ENCODE data around the gene C14orf93.

The C14orf93 gene

GRCh38 chr14:23025151-23025814, 15.3 kb upstream of the C14orf93 start:
- DNase-seq (ENCODE audit: low read depth in 2 of 2) = no peak
- H3K4me3 ChIP-seq (replicated peaks in 1 of 2; ENCODE audit: low read depth in 2 of 2, low read length in 2 of 2) = no peak overlapping the region
- TF ChIP-seq, protein P1, sequence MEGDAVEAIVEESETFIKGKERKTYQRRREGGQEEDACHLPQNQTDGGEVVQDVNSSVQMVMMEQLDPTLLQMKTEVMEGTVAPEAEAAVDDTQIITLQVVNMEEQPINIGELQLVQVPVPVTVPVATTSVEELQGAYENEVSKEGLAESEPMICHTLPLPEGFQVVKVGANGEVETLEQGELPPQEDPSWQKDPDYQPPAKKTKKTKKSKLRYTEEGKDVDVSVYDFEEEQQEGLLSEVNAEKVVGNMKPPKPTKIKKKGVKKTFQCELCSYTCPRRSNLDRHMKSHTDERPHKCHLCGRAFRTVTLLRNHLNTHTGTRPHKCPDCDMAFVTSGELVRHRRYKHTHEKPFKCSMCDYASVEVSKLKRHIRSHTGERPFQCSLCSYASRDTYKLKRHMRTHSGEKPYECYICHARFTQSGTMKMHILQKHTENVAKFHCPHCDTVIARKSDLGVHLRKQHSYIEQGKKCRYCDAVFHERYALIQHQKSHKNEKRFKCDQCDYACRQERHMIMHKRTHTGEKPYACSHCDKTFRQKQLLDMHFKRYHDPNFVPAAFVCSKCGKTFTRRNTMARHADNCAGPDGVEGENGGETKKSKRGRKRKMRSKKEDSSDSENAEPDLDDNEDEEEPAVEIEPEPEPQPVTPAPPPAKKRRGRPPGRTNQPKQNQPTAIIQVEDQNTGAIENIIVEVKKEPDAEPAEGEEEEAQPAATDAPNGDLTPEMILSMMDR (IDR thresholded peaks at IDR 0.05; ENCODE audit: low read depth, low read length) = no peak

GRCh38 chr14:23024612-23025075, 14.7 kb upstream of the C14orf93 start:
- TF ChIP-seq, protein P1 (IDR thresholded peaks at IDR 0.05; ENCODE audit: low read depth, low read length) = no peak
- H3K4me3 ChIP-seq (replicated peaks in 1 of 2; ENCODE audit: low read depth in 2 of 2, low read length in 2 of 2) = no peak overlapping the region
- no peak for DNase-seq (ENCODE audit: low read depth in 2 of 2)

GRCh38 chr14:23023795-23024152, 13.8 kb upstream of the C14orf93 start:
- no peak overlapping the region for H3K4me3 ChIP-seq (replicated peaks in 1 of 2; ENCODE audit: low read depth in 2 of 2, low read length in 2 of 2)
- TF ChIP-seq, protein P1 (IDR thresholded peaks at IDR 0.05; ENCODE audit: low read depth, low read length) = no peak
- DNase-seq (ENCODE audit: low read depth in 2 of 2) = no peak

GRCh38 chr14:23023022-23023794, 13.3 kb upstream of the C14orf93 start:
- DNase-seq (ENCODE audit: low read depth in 2 of 2) = no peak
- TF ChIP-seq, protein P1 (IDR thresholded peaks at IDR 0.05; ENCODE audit: low read depth, low read length) = no peak
- H3K4me3 ChIP-seq (replicated peaks in 1 of 2; ENCODE audit: low read depth in 2 of 2, low read length in 2 of 2) = no peak overlapping the region

DNA sequence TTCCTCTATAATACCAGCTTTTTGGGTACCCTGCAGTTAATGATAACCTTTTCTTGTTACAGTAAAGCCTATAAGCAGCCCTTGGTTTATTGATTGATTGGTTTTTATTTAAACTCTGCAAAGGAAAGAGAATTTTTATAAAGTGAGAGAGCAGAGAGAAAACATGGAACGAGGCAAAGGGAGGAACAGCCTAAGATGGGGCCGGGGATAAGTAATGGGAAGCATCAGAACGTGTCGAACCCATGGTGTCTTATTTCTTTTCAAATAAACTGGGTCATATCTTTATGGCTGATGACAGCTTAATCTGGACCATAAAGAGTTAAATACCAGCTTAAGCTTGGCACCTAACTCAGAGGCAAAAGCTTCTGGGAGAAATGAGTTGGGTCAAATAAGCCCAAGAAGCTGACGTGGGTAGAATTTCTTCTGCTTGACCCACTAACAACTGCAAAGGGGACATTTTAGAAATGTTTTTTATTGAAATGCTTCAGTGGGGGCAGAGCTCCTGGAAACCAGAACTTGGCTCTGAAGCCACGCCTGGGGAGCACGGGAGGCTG, 12.0 kb upstream of the C14orf93 start:
- TF ChIP-seq, protein P1 (IDR thresholded peaks at IDR 0.05; ENCODE audit: low read depth, low read length) = no peak
- no peak for DNase-seq (ENCODE audit: low read depth in 2 of 2)

DNA sequence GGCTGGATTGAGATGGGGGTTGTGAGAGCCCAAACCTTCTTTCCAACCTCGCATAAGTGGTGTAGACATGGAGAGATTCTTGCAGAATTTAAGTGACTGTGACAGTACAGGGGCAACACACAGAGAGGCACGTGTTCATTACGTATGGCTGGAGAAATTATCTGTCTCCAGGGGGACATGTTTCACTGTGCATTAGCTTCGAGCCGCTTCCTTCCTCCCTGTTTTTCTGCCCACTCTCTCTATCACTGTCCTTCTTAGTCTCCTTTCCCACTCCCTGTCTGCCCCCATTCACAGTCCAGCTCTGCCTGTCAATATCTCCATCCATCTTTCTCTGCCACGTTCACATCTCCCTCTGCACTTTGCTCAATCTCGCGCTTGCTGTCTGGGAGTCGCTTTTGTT, 11.5 kb upstream of the C14orf93 start:
- no peak for DNase-seq (ENCODE audit: low read depth in 2 of 2)
- no peak overlapping the region for H3K4me3 ChIP-seq (replicated peaks in 1 of 2; ENCODE audit: low read depth in 2 of 2, low read length in 2 of 2)
- TF ChIP-seq, protein P1 (IDR thresholded peaks at IDR 0.05; ENCODE audit: low read depth, low read length) = no peak

More for the DNA sequence above, 12.0 kb upstream of the C14orf93 start:
- H3K4me3 ChIP-seq (replicated peaks in 1 of 2; ENCODE audit: low read depth in 2 of 2, low read length in 2 of 2) = no peak overlapping the region

All from cardiac fibroblast (primary cell).